Adrenal gland (tissue), 12 donors: Measurements from ENCODE around the gene ZNF180. TPM values are rescaled to one million over a fixed set of nuclear protein-coding genes. Genes with fewer than 3 reads are reported as not detected.

Experiments
- DNase-seq, 7 donors: peaks; one replicate each; pipeline ENCODE4 v3.0.0-alpha.2; 2019 to 2020
- H3K27ac ChIP-seq, 5 donors: fragments of 200-600 bp; sonication (generic) in 4 of 5; 1 replicate in 3 of 5; 2 replicates in 2 of 5; pipeline versions ENCODE4 v1.5.1 to v1.8.0; 2016 to 2020; ENCODE audit warnings: mild to moderate bottlenecking in 1 of 5
- H3K27me3 ChIP-seq: fragments of 200-600 bp; 2 replicates; pipeline ENCODE4 v1.8.0; 2021
- H3K36me3 ChIP-seq, 2 donors: fragments of 200-600 bp; replicated peaks in 1 of 2; 1 replicate in 1 of 2; 2 replicates in 1 of 2; pipeline versions ENCODE4 v1.5.1 to v1.8.0; 2018 to 2022
- H3K4me1 ChIP-seq, 2 donors: fragments of 200-600 bp; replicated peaks in 1 of 2; 1 replicate in 1 of 2; 2 replicates in 1 of 2; pipeline versions ENCODE4 v1.5.1 to v1.8.0; 2018 to 2021
- H3K4me3 ChIP-seq, 4 donors: fragments of 200-600 bp; sonication (generic) in 3 of 4; one replicate each; pipeline ENCODE4 v1.5.1; 2016 to 2018
- H3K9me3 ChIP-seq, 3 donors: fragments of 200-600 bp; sonication (generic) in 1 of 3; replicated peaks in 1 of 3; 1 replicate in 2 of 3; 2 replicates in 1 of 3; pipeline versions ENCODE4 v1.5.1 to v1.8.0; 2016 to 2021
- POLR2A ChIP-seq, 2 donors: fragments of 450-650 bp; IDR thresholded peaks; one replicate each; pipeline ENCODE4 v1.6.1; 2017; ENCODE audit warnings: antibody characterized with exemption in 2 of 2, mild to moderate bottlenecking in 2 of 2, moderate library complexity in 1 of 2
- WGBS, 4 donors: extraction: QIAGEN DNeasy Blood & Tissue Kit in 2 of 4; methylation state at CpG; one replicate each; pipeline versions ENCODE4 v1.1.5 to v1.1.7; 2013 to 2017; 5-methylcytosine and 5-hydroxymethylcytosine counted together
- intact Hi-C, 2 donors: fragments of 100-400 bp; cut with DNase I; formaldehyde crosslinking; loops; one replicate each; pipeline versions ENCODE4 v1.14.1 to v1.15.0; 2022 to 2023
- polyA plus RNA-seq, 3 donors: library from polyadenylated mRNA; stranded (reverse); fragments of 200-250 nt in 2 of 3; fragments of 350-450 nt in 1 of 3; fragmentation: Illumina TruSeq in 1 of 3; extraction: RNeasy Lipid Tissue Mini Kit (QIAGEN cat#74804) in 1 of 3; gene quantifications; one replicate each; pipeline ENCODE4 v1.2.3, GENCODE V29; 2013 to 2014
- total RNA-seq, 9 donors: library from RNA; depleted of rRNA in 4 of 9; stranded (reverse); fragments of >200 nt in 4 of 9; fragments of 120-200 nt in 1 of 9; fragmentation: NEBNext Ultra II Directional in 1 of 9; extraction: Animal tissue kit (Norgen Biotek cat#: 25700) in 1 of 9; gene quantifications; one replicate each; pipeline versions ENCODE4 v1.1.0 to v1.2.4, GENCODE V29; 2013 to 2023
- TF ChIP-seq, protein P1 (sequence below), 6 experiments: fragments of 450-650 bp in 4 of 6; fragments of 200-600 bp in 2 of 6; sonication (generic) in 1 of 6; IDR thresholded peaks; 1 replicate in 5 of 6; 2 replicates in 1 of 6; pipeline versions ENCODE4 v1.5.1 to v1.8.0; 2016 to 2021; ENCODE audit warnings: antibody characterized with exemption in 6 of 6, mild to moderate bottlenecking in 2 of 6, moderate library complexity in 1 of 6
- donor health status: healthy with polysubstance abuse.
- donor health status: Bipolar disorder and iron deficiency.
- donor health status: DM: yes; HTN: yes; CAD: no.
- donor health status: DM: no; HTN: no; CAD: no.
- donor health status: DM: no; HTN: no; CAD: no.
- donor health status: DM: yes; HTN: yes; CAD: no.

ZNF180 gene
- total and polyA plus RNA-seq, 12 donors = 4.7 to 25.9 (median 10.6) TPM

DNA sequence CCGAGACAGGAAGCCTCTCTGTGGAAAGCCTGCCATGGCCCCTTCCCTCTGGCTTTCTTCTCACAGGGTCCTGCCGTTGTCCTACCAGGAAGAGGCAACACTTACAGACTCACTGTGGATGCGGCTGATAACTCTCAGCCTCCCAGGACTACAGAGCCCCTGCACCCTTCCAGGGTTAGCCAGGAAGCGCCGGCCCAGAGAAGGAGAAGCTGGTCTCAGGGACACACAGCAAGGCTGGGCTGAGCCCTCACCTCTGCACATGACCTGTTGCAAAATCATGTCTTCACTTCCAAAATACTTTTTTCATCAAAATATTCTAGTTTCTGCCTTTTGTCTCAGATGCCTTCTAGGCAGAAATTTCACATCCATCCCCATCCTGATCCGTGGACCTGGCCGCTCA is 27.2 kb upstream of the ZNF180 start:
- intact Hi-C loops = no loop called here
- Histone ChIP-seq H3K9me3 (no peaks in the 10 kb centered on the region), H3K27ac (no peak overlapping the region), H3K4me1 (no peaks in the 10 kb centered on the region), H3K4me3 (no peak overlapping the region), H3K27me3 (no peaks in the 10 kb centered on the region), H3K36me3 (no peaks in the 10 kb centered on the region)
- 75 to 85% (median 78%) methylated on average over 5 to 7 of the region's 7 CpGs for WGBS, 4 donors
- TF ChIP-seq POLR2A (IDR thresholded peaks at IDR 0.05) = no peak
- TF ChIP-seq, protein P1, sequence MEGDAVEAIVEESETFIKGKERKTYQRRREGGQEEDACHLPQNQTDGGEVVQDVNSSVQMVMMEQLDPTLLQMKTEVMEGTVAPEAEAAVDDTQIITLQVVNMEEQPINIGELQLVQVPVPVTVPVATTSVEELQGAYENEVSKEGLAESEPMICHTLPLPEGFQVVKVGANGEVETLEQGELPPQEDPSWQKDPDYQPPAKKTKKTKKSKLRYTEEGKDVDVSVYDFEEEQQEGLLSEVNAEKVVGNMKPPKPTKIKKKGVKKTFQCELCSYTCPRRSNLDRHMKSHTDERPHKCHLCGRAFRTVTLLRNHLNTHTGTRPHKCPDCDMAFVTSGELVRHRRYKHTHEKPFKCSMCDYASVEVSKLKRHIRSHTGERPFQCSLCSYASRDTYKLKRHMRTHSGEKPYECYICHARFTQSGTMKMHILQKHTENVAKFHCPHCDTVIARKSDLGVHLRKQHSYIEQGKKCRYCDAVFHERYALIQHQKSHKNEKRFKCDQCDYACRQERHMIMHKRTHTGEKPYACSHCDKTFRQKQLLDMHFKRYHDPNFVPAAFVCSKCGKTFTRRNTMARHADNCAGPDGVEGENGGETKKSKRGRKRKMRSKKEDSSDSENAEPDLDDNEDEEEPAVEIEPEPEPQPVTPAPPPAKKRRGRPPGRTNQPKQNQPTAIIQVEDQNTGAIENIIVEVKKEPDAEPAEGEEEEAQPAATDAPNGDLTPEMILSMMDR (IDR thresholded peaks at IDR 0.05) = no peak
- DNase-seq = no peak

GRCh38 chr19:44525721-44526430 is 25.6 kb upstream of the ZNF180 start:
- no peaks in the 10 kb centered on the region for H3K4me1 ChIP-seq
- no peak overlapping the region for H3K4me3 ChIP-seq
- no peaks in the 10 kb centered on the region for H3K9me3 ChIP-seq
- no peak for DNase-seq
- no peaks in the 10 kb centered on the region for H3K27me3 ChIP-seq
- intact Hi-C loops = no loop called here
- H3K27ac ChIP-seq = no peak overlapping the region
- no peaks in the 10 kb centered on the region for H3K36me3 ChIP-seq
- WGBS, 4 donors = 24 to 60% (median 56%) methylated on average over 4 of the region's 4 CpGs
- TF ChIP-seq, protein P1 (IDR thresholded peaks at IDR 0.05) = no peak
- TF ChIP-seq POLR2A (IDR thresholded peaks at IDR 0.05) = no peak

GRCh38 chr19:44521370-44521769 is 21.0 kb upstream of the ZNF180 start:
- Histone ChIP-seq H3K4me1 (no peaks in the 10 kb centered on the region), H3K27me3 (no peaks in the 10 kb centered on the region), H3K27ac (no peak overlapping the region), H3K36me3 (no peaks in the 10 kb centered on the region), H3K9me3 (no peaks in the 10 kb centered on the region), H3K4me3 (no peak overlapping the region)
- TF ChIP-seq, protein P1 (IDR thresholded peaks at IDR 0.05) = no peak
- no peak for TF ChIP-seq POLR2A (IDR thresholded peaks at IDR 0.05)
- DNase-seq = no peak
- WGBS, 4 donors = 83 to 88% (median 87%) methylated on average over 2 of the region's 2 CpGs
- intact Hi-C loops = no loop called here

GRCh38 chr19:44517146-44517545 is 16.8 kb upstream of the ZNF180 start:
- no peak for DNase-seq
- 66 to 74% (median 73%) methylated on average over 7 of the region's 7 CpGs for WGBS, 4 donors
- H3K36me3 ChIP-seq = no peaks in the 10 kb centered on the region
- H3K27me3 ChIP-seq = peaks cover 11% of the 10 kb centered on the region
- intact Hi-C loops = no loop called here
- H3K27ac ChIP-seq = no peak overlapping the region
- no peaks in the 10 kb centered on the region for H3K4me1 ChIP-seq
- TF ChIP-seq, protein P1 (IDR thresholded peaks at IDR 0.05) = no peak
- TF ChIP-seq POLR2A (IDR thresholded peaks at IDR 0.05) = no peak
- H3K4me3 ChIP-seq = no peak overlapping the region
- H3K9me3 ChIP-seq = no peaks in the 10 kb centered on the region
